Measurements from ENCODE around the gene ALK. TPM values are rescaled to one million over a fixed set of nuclear protein-coding genes. Genes with fewer than 3 reads are reported as not detected.

The ALK gene
- total RNA-seq, 1 experiment from 2014 or later, result 0.87 TPM

DNA sequence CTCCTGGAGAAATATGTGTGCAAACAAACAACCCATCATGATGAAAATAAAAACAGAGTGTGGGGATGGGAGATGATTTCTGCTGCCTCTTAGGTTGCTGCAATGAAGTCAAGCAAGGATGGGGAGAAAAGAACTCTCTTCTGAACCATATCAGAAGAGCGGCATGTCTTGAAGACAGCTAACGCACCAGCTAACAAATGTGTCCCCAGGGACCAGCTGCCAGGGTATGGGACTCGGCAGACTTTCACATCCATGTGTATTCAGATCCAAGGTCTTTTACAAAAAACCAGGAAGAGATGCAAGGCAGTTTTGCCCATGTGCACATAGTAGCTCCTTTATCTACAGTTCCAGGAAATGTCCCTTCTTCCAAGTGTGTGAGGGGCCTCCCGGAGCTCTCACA, 680.8 kb downstream of the ALK start:
- H3K4me3 ChIP-seq (ENCODE audit: low read length), result no peak overlapping the region
- no peaks in the 10 kb centered on the region for H4K20me1 ChIP-seq (ENCODE audit: low read length)
- POLR2A ChIA-PET (ENCODE audit: unreplicated experiment), result no interaction called here
- ATAC-seq, result no peak
- no peaks in the 10 kb centered on the region for H3K9me2 ChIP-seq (replicated peaks; ENCODE audit: low read length)
- intact Hi-C loops (cut with micrococcal nuclease), result no loop called here
- H3K4me2 ChIP-seq (ENCODE audit: low read length), result no peak overlapping the region
- H3K27ac ChIP-seq (ENCODE audit: low read length), result no peak overlapping the region
- H3K9ac ChIP-seq (ENCODE audit: low read length), result no peak overlapping the region
- H3K27me3 ChIP-seq (ENCODE audit: low read length), result no peaks in the 10 kb centered on the region
- no peak overlapping the region for H2AFZ ChIP-seq (ENCODE audit: low read length)
- H3K4me1 ChIP-seq (ENCODE audit: insufficient read depth, low read length), result no peaks in the 10 kb centered on the region
- no peaks in the 10 kb centered on the region for H3K79me2 ChIP-seq (ENCODE audit: low read length)
- DNase-seq, result no peak
- CTCF ChIA-PET, result no interaction called here
- no peaks in the 10 kb centered on the region for H3K9me3 ChIP-seq (ENCODE audit: low read length)
- TF ChIP-seq EZH2 (IDR thresholded peaks at IDR 0.05; ENCODE audit: low read length, unreplicated experiment), result no peak
- no peak for TF ChIP-seq EZH2phosphoT487 (IDR thresholded peaks at IDR 0.05; ENCODE audit: borderline replicate concordance, low read length)
- no peak for TF ChIP-seq CTCF (conservative IDR thresholded peaks at IDR 0.05; ENCODE audit: low read depth, low read length)
- H3F3A ChIP-seq (ENCODE audit: low read length, unreplicated experiment), result no peaks in the 10 kb centered on the region
- no peaks in the 10 kb centered on the region for H3K36me3 ChIP-seq (ENCODE audit: low read depth, low read length)
- no TSS peak for BruUV-seq (replicated peaks)

DNA sequence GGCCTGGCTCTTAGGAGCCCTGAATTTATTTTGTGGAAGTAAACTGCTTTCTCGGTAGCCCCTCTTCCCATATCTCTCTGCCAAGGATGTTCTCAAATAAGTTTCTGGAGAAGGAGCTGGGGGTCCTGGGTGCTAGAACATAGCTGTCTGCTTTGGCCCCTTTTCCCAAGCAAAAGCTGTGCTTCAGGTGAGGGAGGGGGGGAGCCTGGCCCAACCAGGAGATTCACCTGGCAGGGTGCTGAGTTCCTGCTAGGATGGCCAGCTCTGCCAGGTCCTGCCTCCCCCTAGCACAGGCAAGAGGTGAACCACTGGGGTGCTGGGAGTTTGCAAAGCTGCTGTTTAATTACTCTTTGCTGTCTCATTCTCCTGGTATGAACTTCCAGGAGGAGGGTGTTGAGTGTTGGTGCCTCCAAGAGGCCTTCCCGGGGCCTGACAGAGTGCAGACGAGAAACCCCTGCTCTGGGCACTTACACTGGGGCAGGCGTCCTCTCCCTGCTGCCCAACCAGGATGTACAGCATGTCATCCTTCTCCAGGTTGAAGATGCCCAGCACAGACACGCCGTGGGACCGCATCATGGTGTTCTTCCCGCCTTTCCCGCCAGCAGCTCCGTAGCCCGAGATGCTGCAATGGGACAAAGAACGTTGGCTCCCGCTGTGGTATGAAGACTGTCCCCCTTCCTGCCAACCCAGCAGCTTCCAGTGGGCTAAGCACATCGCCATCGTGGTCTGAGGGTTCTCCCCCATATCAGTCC, 682.0 kb downstream of the ALK start:
- no peaks in the 10 kb centered on the region for H3F3A ChIP-seq (ENCODE audit: low read length, unreplicated experiment)
- H3K4me2 ChIP-seq (ENCODE audit: low read length), result no peak overlapping the region
- no peaks in the 10 kb centered on the region for H3K79me2 ChIP-seq (ENCODE audit: low read length)
- H3K4me1 ChIP-seq (ENCODE audit: insufficient read depth, low read length), result no peaks in the 10 kb centered on the region
- ChIA-PET POLR2A (ENCODE audit: unreplicated experiment) (no interaction called here), CTCF (interaction anchor here (0.5 to 0.9 kb wide), 3 partner anchors 21 to 789 kb away, joined by 3 to 4 read pairs (median 3); no protein-coding TSS in a partner anchor)
- H3K27ac ChIP-seq (ENCODE audit: low read length), result no peak overlapping the region
- no peaks in the 10 kb centered on the region for H4K20me1 ChIP-seq (ENCODE audit: low read length)
- H3K36me3 ChIP-seq (ENCODE audit: low read depth, low read length), result no peaks in the 10 kb centered on the region
- intact Hi-C loops (cut with micrococcal nuclease), result loop anchor here (10.0 kb wide), 1 partner anchor 595 kb away; no protein-coding TSS in a partner anchor
- H2AFZ ChIP-seq (ENCODE audit: low read length), result no peak overlapping the region
- DNase-seq, result no peak
- no peaks in the 10 kb centered on the region for H3K9me3 ChIP-seq (ENCODE audit: low read length)
- H3K9me2 ChIP-seq (replicated peaks; ENCODE audit: low read length), result no peaks in the 10 kb centered on the region
- no peak overlapping the region for H3K4me3 ChIP-seq (ENCODE audit: low read length)
- H3K27me3 ChIP-seq (ENCODE audit: low read length), result no peaks in the 10 kb centered on the region
- TF ChIP-seq CTCF (conservative IDR thresholded peaks at IDR 0.05; ENCODE audit: low read depth, low read length), result no peak
- no peak for TF ChIP-seq EZH2 (IDR thresholded peaks at IDR 0.05; ENCODE audit: low read length, unreplicated experiment)
- no peak for TF ChIP-seq EZH2phosphoT487 (IDR thresholded peaks at IDR 0.05; ENCODE audit: borderline replicate concordance, low read length)
- BruUV-seq (replicated peaks), result no TSS peak
- ATAC-seq, result no peak
- no peak overlapping the region for H3K9ac ChIP-seq (ENCODE audit: low read length)

- DNase-seq, result peak; percentile 71
- Histone ChIP-seq H3K4me3 (ENCODE audit: low read length) (no peak overlapping the region), H2AFZ (ENCODE audit: low read length) (no peak overlapping the region), H3K79me2 (ENCODE audit: low read length) (no peaks in the 10 kb centered on the region), H3K27me3 (ENCODE audit: low read length) (no peaks in the 10 kb centered on the region), H4K20me1 (ENCODE audit: low read length) (no peaks in the 10 kb centered on the region), H3K9ac (ENCODE audit: low read length) (no peak overlapping the region), H3F3A (ENCODE audit: low read length, unreplicated experiment) (no peaks in the 10 kb centered on the region), H3K9me3 (ENCODE audit: low read length) (no peaks in the 10 kb centered on the region), H3K4me2 (ENCODE audit: low read length) (no peak overlapping the region), H3K9me2 (replicated peaks; ENCODE audit: low read length) (no peaks in the 10 kb centered on the region), H3K36me3 (ENCODE audit: low read depth, low read length) (no peaks in the 10 kb centered on the region), H3K4me1 (ENCODE audit: insufficient read depth, low read length) (peaks cover 7% of the 10 kb centered on the region), H3K27ac (ENCODE audit: low read length) (no peak overlapping the region)
- TF ChIP-seq EZH2 (IDR thresholded peaks at IDR 0.05; ENCODE audit: low read length, unreplicated experiment) (no peak), CTCF (conservative IDR thresholded peaks at IDR 0.05; ENCODE audit: low read depth, low read length) (peak; percentile 88), EZH2phosphoT487 (IDR thresholded peaks at IDR 0.05; ENCODE audit: borderline replicate concordance, low read length) (no peak)
- ATAC-seq, result peak; percentile 77
- intact Hi-C loops (cut with micrococcal nuclease), result loop anchor here (1.0 to 10.0 kb wide), 2 partner anchors 596 to 834 kb away; no protein-coding TSS in a partner anchor
- no TSS peak for BruUV-seq (replicated peaks)
- ChIA-PET CTCF (interaction anchor here (0.6 to 0.9 kb wide), 2 partner anchors 22 to 55 kb away, joined by 3 to 4 read pairs; no protein-coding TSS in a partner anchor), POLR2A (ENCODE audit: unreplicated experiment) (no interaction called here)
These were observed 682.9 kb downstream of the ALK start for GRCh38 chr2:29238497-29238896.
